H1 (cell line): ENCODE results near the gene NFASC. TPM values are rescaled to one million over a fixed set of nuclear protein-coding genes. Genes with fewer than 3 reads are reported as not detected.

ENCODE experiments used
- CTCF ChIA-PET: fragments of 300-600 bp; sonication (Branson Sonifier 250); formaldehyde crosslinking; loops from one replicate; lab custom pipeline; 2021; ENCODE audit not compliant: partially characterized antibody; lab: Charles Lee
- POLR2A ChIA-PET: fragments of 300-600 bp; sonication (Branson Sonifier 250); formaldehyde crosslinking; loops from one replicate; lab custom pipeline; 2021; ENCODE audit warnings: inconsistent platforms; ENCODE audit not compliant: partially characterized antibody; lab: Charles Lee
- DNase-seq, 2 experiments: peaks; one replicate each; pipeline versions ENCODE4 v3.0.0 to v3.0.0-alpha.2; 2010 to 2022; ENCODE audit warnings: low spot score in 2 of 2, low read depth in 1 of 2, mixed read lengths in 1 of 2
- FAIRE-seq: peaks from 2 replicates; lab custom pipeline; 2011; peaks lifted over from hg19 to GRCh38; lab: Jason Lieb, UNC
- H2AFZ ChIP-seq: 2 replicates; pipeline ENCODE4 v1.8.1; 2012; ENCODE audit warnings: low read length, inconsistent platforms
- H2AK5ac ChIP-seq: 2 replicates; pipeline ENCODE4 v1.6.1; 2013; ENCODE audit warnings: low read depth, low read length
- H2BK120ac ChIP-seq: replicated peaks from 2 replicates; pipeline ENCODE3; 2013; ENCODE audit warnings: low read depth, low read length, inconsistent platforms
- H2BK12ac ChIP-seq: 2 replicates; pipeline ENCODE4 v1.6.1; 2013; ENCODE audit warnings: low read depth, low read length
- H2BK15ac ChIP-seq: 2 replicates; pipeline ENCODE4 v1.6.1; 2013; ENCODE audit warnings: low read length
- H2BK20ac ChIP-seq: 2 replicates; pipeline ENCODE4 v1.6.1; 2013; ENCODE audit warnings: low read length
- H2BK5ac ChIP-seq: 2 replicates; pipeline ENCODE4 v1.6.1; 2013; ENCODE audit warnings: low read depth, low read length
- H3K14ac ChIP-seq: 2 replicates; pipeline ENCODE4 v1.6.1; 2013; ENCODE audit warnings: inconsistent platforms; ENCODE audit not compliant: insufficient read length
- H3K18ac ChIP-seq: 2 replicates; pipeline ENCODE4 v1.6.1; 2013; ENCODE audit warnings: low read length; ENCODE audit errors: extremely low read depth
- H3K23ac ChIP-seq: 2 replicates; pipeline ENCODE4 v1.6.1; 2013; ENCODE audit warnings: inconsistent platforms; ENCODE audit not compliant: insufficient read length
- H3K23me2 ChIP-seq: 2 replicates; pipeline ENCODE4 v1.6.1; 2013; ENCODE audit warnings: low read depth, low read length
- H3K27ac ChIP-seq: 2 replicates; pipeline ENCODE4 v1.6.1; 2011; ENCODE audit warnings: low read depth, low read length, inconsistent platforms
- H3K27me3 ChIP-seq, 4 experiments: replicated peaks in 1 of 4; 1 replicate in 1 of 4; 2 replicates in 3 of 4; pipeline versions ENCODE4 v1.6.1 to v1.8.1; 2011 to 2013; ENCODE audit warnings: low read length in 3 of 4, mild to moderate bottlenecking in 3 of 4, inconsistent platforms in 2 of 4, mixed read lengths in 2 of 4, moderate library complexity in 1 of 4; ENCODE audit not compliant: control insufficient read depth in 3 of 4, insufficient read depth in 3 of 4; ENCODE audit errors: extremely low read depth in 1 of 4
- H3K36me3 ChIP-seq, 4 experiments: 2 replicates each; pipeline versions ENCODE4 v1.6.1 to v1.8.1; 2011 to 2013; ENCODE audit warnings: mild to moderate bottlenecking in 4 of 4, low read length in 3 of 4, moderate library complexity in 2 of 4, control low read depth in 1 of 4, inconsistent platforms in 1 of 4; ENCODE audit not compliant: insufficient read depth in 4 of 4, control insufficient read depth in 2 of 4
- H3K4ac ChIP-seq: replicated peaks from 2 replicates; pipeline ENCODE3; 2013; ENCODE audit warnings: low read length, low read depth, mixed read lengths, inconsistent platforms; ENCODE audit not compliant: insufficient read length
- H3K4me1 ChIP-seq, 4 experiments: replicated peaks in 1 of 4; 1 replicate in 1 of 4; 2 replicates in 3 of 4; pipeline versions ENCODE4 v1.6.1 to v1.8.1; 2011 to 2013; ENCODE audit warnings: low read length in 3 of 4, inconsistent platforms in 2 of 4, mixed read lengths in 1 of 4; ENCODE audit not compliant: insufficient read depth in 4 of 4, control insufficient read depth in 3 of 4
- H3K4me2 ChIP-seq, 2 experiments: 2 replicates each; pipeline versions ENCODE4 v1.6.1 to v1.8.1; 2011 to 2013; ENCODE audit warnings: low read depth in 2 of 2, low read length in 2 of 2, control low read depth in 1 of 2, inconsistent platforms in 1 of 2, mild to moderate bottlenecking in 1 of 2; ENCODE audit not compliant: insufficient read depth in 1 of 2
- H3K4me3 ChIP-seq, 4 experiments: fragments of 200-600, 300-600 bp in 1 of 4; sonication (generic), shearing (Covaris generic), sonication (Bioruptor Twin) in 1 of 4; 2 replicates each; pipeline versions ENCODE4 v1.5.1 to v1.8.1; 2011 to 2016; ENCODE audit warnings: low read length in 4 of 4, low read depth in 3 of 4, control low read depth in 2 of 4, inconsistent platforms in 2 of 4, mild to moderate bottlenecking in 2 of 4, mixed read lengths in 1 of 4, moderate library complexity in 1 of 4; ENCODE audit not compliant: insufficient read depth in 2 of 4; ENCODE audit errors: extremely low read depth in 1 of 4
- H3K56ac ChIP-seq: replicated peaks from 2 replicates; pipeline ENCODE3; 2013; ENCODE audit warnings: low read depth, mild to moderate bottlenecking, mixed read lengths, low read length, inconsistent platforms; ENCODE audit not compliant: insufficient read length
- H3K79me1 ChIP-seq: 2 replicates; pipeline ENCODE4 v1.6.1; 2013; ENCODE audit warnings: low read depth, low read length, control low read depth
- H3K79me2 ChIP-seq, 2 experiments: 2 replicates each; pipeline versions ENCODE4 v1.6.1 to v1.8.1; 2012 to 2013; ENCODE audit warnings: low read length in 2 of 2, mild to moderate bottlenecking in 2 of 2, inconsistent platforms in 1 of 2; ENCODE audit not compliant: insufficient read depth in 2 of 2, control insufficient read depth in 1 of 2
- H3K9ac ChIP-seq, 4 experiments: replicated peaks in 1 of 4; 1 replicate in 1 of 4; 2 replicates in 3 of 4; pipeline versions ENCODE4 v1.6.1 to v1.8.1; 2011 to 2013; ENCODE audit warnings: low read depth in 3 of 4, low read length in 3 of 4, control low read depth in 2 of 4, mild to moderate bottlenecking in 2 of 4, moderate library complexity in 2 of 4, inconsistent platforms in 1 of 4; ENCODE audit errors: extremely low read depth in 1 of 4
- H3K9me3 ChIP-seq, 2 experiments: 2 replicates each; pipeline versions ENCODE4 v1.6.1 to v1.8.1; 2012 to 2013; ENCODE audit warnings: mild to moderate bottlenecking in 2 of 2, moderate library complexity in 2 of 2, control low read depth in 1 of 2, inconsistent platforms in 1 of 2, low read depth in 1 of 2, low read length in 1 of 2, mixed read lengths in 1 of 2; ENCODE audit not compliant: insufficient read depth in 2 of 2
- H4K20me1 ChIP-seq, 2 experiments: replicated peaks in 1 of 2; 2 replicates each; pipeline versions ENCODE3 to v1.8.1; 2011 to 2013; ENCODE audit warnings: inconsistent platforms in 2 of 2, low read length in 2 of 2, mild to moderate bottlenecking in 1 of 2; ENCODE audit not compliant: insufficient read depth in 2 of 2, control insufficient read depth in 1 of 2
- H4K5ac ChIP-seq: 2 replicates; pipeline ENCODE4 v1.6.1; 2013; ENCODE audit warnings: low read length, low read depth, mixed read lengths, inconsistent platforms; ENCODE audit not compliant: insufficient read length
- H4K8ac ChIP-seq: 2 replicates; pipeline ENCODE4 v1.8.0; 2013; ENCODE audit warnings: mild to moderate bottlenecking, moderate library complexity, low read length, inconsistent platforms; ENCODE audit not compliant: insufficient read depth; ENCODE audit errors: extremely low read depth
- H4K91ac ChIP-seq: replicated peaks from 2 replicates; pipeline ENCODE3; 2013; ENCODE audit warnings: low read length, mixed read lengths, inconsistent platforms; ENCODE audit not compliant: insufficient read length
- FOSL1 ChIP-seq: IDR thresholded peaks from 2 replicates; pipeline ENCODE4 v1.6.1; 2011; ENCODE audit warnings: mild to moderate bottlenecking, low read depth, low read length, moderate library complexity; ENCODE audit not compliant: insufficient read depth
- HDAC6 ChIP-seq: IDR thresholded peaks from one replicate; pipeline ENCODE4 v1.7.1; 2012; ENCODE audit warnings: low read depth, mild to moderate bottlenecking, inconsistent platforms, low read length, moderate library complexity
- KDM1A ChIP-seq: fragments of 200-600, 300-600 bp; sonication (generic); IDR thresholded peaks from 2 replicates; pipeline ENCODE4 v1.7.1; 2016; ENCODE audit warnings: mild to moderate bottlenecking, low read length, borderline replicate concordance
- MAFK ChIP-seq: IDR thresholded peaks from 2 replicates; pipeline ENCODE4 v1.6.1; 2012; ENCODE audit warnings: low read depth, mild to moderate bottlenecking, improper control_type of control experiment, low read length
- POLR2A ChIP-seq, 2 experiments: IDR thresholded peaks; 1 replicate in 1 of 2; 2 replicates in 1 of 2; pipeline ENCODE4 v1.6.1; 2011; ENCODE audit warnings: low read depth in 2 of 2, low read length in 2 of 2, mild to moderate bottlenecking in 2 of 2; ENCODE audit errors: control extremely low read depth in 1 of 2
- POLR2AphosphoS5 ChIP-seq: IDR thresholded peaks from 2 replicates; pipeline ENCODE4 v1.6.1; 2011; ENCODE audit warnings: low read depth, low read length
- RFX5 ChIP-seq: IDR thresholded peaks from 2 replicates; pipeline ENCODE4 v1.6.1; 2011; ENCODE audit warnings: low read depth, low read length, improper control_type of control experiment, borderline replicate concordance
- RXRA ChIP-seq: IDR thresholded peaks from 2 replicates; pipeline ENCODE4 v1.6.1; 2011; ENCODE audit warnings: low read depth, mild to moderate bottlenecking, low read length, moderate library complexity; ENCODE audit not compliant: insufficient read depth
- SIRT6 ChIP-seq: IDR thresholded peaks from one replicate; pipeline ENCODE4 v1.7.1; 2012; ENCODE audit warnings: low read length, inconsistent platforms
- SIX5 ChIP-seq: IDR thresholded peaks from 2 replicates; pipeline ENCODE4 v1.6.1; 2011; ENCODE audit warnings: mild to moderate bottlenecking, low read depth, low read length
- SUZ12 ChIP-seq: fragments of 200-600 bp; sonication (generic); IDR thresholded peaks from 2 replicates; pipeline ENCODE4 v1.6.1; 2012; ENCODE audit warnings: mild to moderate bottlenecking, inconsistent platforms, low read length, moderate library complexity, mixed read lengths
- TCF12 ChIP-seq: IDR thresholded peaks from 2 replicates; pipeline ENCODE4 v1.6.1; 2011; ENCODE audit warnings: low read depth, mild to moderate bottlenecking, low read length
- WGBS, 2 experiments: shearing (Covaris generic) in 1 of 2; methylation state at CpG; one replicate each; pipeline versions ENCODE4 v1.1.6 to v1.1.7; 2013 to 2015; ENCODE audit warnings: low lambda C conversion rate in 2 of 2, mixed read lengths in 2 of 2, inconsistent platforms in 1 of 2, low coverage in 1 of 2, missing lambda C conversion rate in 1 of 2; ENCODE audit not compliant: insufficient replicate concordance in 2 of 2, insufficient coverage in 1 of 2, insufficient read length in 1 of 2; ENCODE audit errors: extremely low coverage in 1 of 2, missing lambda C conversion rate in 1 of 2; 5-methylcytosine and 5-hydroxymethylcytosine counted together
- polyA plus RNA-seq, 7 experiments: library from polyadenylated mRNA; depleted of rRNA in 3 of 7; stranded (reverse) in 5 of 7; unstranded in 2 of 7; fragments of >200 nt in 5 of 7; fragments of 200-250 nt in 2 of 7; gene quantifications; 1 replicate in 5 of 7; 2 replicates in 1 of 7; 4 replicates in 1 of 7; pipeline versions ENCODE4 v1.2.1 to v1.2.3, GENCODE V29; 2011 to 2013; ENCODE audit warnings: missing spikeins in 2 of 7, mixed read lengths in 2 of 7
- total RNA-seq: library from RNA; stranded (reverse); fragmentation: NEBNext Ultra II Directional; extraction: Animal tissue kit (Norgen Biotek cat#: 25700); gene quantifications from 2 replicates; pipeline ENCODE4 v1.2.1, GENCODE V29; 2021
- TF ChIP-seq, protein P1 (sequence below): IDR thresholded peaks from 2 replicates; pipeline ENCODE4 v1.6.1; 2012; ENCODE audit warnings: inconsistent platforms
- TF ChIP-seq, protein P2 (sequence below): IDR thresholded peaks from 2 replicates; pipeline ENCODE4 v1.6.1; 2012; ENCODE audit warnings: low read length, inconsistent platforms

The NFASC gene
- total and polyA plus RNA-seq, 2 of the 8 experiments (the other 6 are each of a cell fraction or from before 2014, with no cell fraction given), result 5.0 to 15.2 TPM

DNA sequence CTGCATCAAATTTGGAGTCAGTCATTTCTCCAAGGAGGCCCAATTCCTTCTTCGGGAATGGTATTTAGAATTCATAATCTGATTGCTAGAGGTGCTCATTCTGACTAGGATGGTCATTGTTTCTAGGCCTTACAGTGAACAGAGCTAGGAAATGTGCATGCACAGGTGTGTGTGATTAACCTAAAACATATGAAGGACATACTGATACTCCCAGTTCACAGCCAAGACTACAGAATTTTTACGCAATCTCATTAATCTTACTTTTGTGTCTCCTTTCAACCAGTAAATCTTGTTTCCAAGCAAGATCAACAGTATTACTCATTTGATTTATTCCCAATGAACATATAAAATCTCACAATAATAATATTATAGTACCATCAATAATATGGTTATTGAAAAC lies 47.1 kb downstream of the NFASC start:
- H3K79me1 ChIP-seq, result no peaks in the 10 kb centered on the region
- ChIA-PET POLR2A (interaction anchor here (1.3 to 1.5 kb wide), 2 partner anchors 10 to 16 kb away, joined by 3 to 7 read pairs; no protein-coding TSS in a partner anchor), CTCF (no interaction called here)
- no peak overlapping the region for H3K4me3 ChIP-seq
- DNase-seq (no peak), FAIRE-seq (no peak)
- H3K23me2 ChIP-seq, result no peaks in the 10 kb centered on the region
- no peaks in the 10 kb centered on the region for H3K79me2 ChIP-seq
- no peak overlapping the region for H3K4ac ChIP-seq
- H3K36me3 ChIP-seq, result no peaks in the 10 kb centered on the region
- no peaks in the 10 kb centered on the region for H4K20me1 ChIP-seq
- H2BK120ac ChIP-seq, result no peak overlapping the region
- no peak overlapping the region for H2AK5ac ChIP-seq
- no peak overlapping the region for H3K18ac ChIP-seq
- H2BK5ac ChIP-seq, result no peak overlapping the region
- H3K56ac ChIP-seq, result no peak overlapping the region
- no peaks in the 10 kb centered on the region for H3K27me3 ChIP-seq
- no peak overlapping the region for H3K14ac ChIP-seq
- H2BK12ac ChIP-seq, result no peak overlapping the region
- no peaks in the 10 kb centered on the region for H3K9me3 ChIP-seq
- H2BK15ac ChIP-seq, result no peak overlapping the region
- H2AFZ ChIP-seq, result no peak overlapping the region
- no peak overlapping the region for H3K9ac ChIP-seq
- peaks cover 7 to 17% (median 12%) of the 10 kb centered on the region in 4 experiments for H3K4me1 ChIP-seq
- WGBS, 2 experiments, result 87% methylated on average over 2 of the region's 2 CpGs; no CpG with 5 or more reads in 1 of the 2 experiments
- H4K5ac ChIP-seq, result no peak overlapping the region
- H3K4me2 ChIP-seq, result no peak overlapping the region
- no peak overlapping the region for H3K23ac ChIP-seq
- no peak overlapping the region for H4K91ac ChIP-seq
- H3K27ac ChIP-seq, result no peak overlapping the region
- H2BK20ac ChIP-seq, result no peak overlapping the region
- no peak overlapping the region for H4K8ac ChIP-seq
- TF ChIP-seq POLR2A (IDR thresholded peaks at IDR 0.05; ENCODE audit: control extremely low read depth in 1 of 2, low read depth in 2 of 2, low read length in 2 of 2) (no peak), HDAC6 (no peak), SIX5 (no peak), SUZ12 (no peak), SIRT6 (no peak), TCF12 (no peak), MAFK (no peak), KDM1A (no peak), POLR2AphosphoS5 (no peak), RFX5 (no peak), RXRA (no peak), FOSL1 (no peak)
- TF ChIP-seq, protein P1, sequence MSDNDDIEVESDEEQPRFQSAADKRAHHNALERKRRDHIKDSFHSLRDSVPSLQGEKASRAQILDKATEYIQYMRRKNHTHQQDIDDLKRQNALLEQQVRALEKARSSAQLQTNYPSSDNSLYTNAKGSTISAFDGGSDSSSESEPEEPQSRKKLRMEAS, result no peak
- TF ChIP-seq, protein P2, sequence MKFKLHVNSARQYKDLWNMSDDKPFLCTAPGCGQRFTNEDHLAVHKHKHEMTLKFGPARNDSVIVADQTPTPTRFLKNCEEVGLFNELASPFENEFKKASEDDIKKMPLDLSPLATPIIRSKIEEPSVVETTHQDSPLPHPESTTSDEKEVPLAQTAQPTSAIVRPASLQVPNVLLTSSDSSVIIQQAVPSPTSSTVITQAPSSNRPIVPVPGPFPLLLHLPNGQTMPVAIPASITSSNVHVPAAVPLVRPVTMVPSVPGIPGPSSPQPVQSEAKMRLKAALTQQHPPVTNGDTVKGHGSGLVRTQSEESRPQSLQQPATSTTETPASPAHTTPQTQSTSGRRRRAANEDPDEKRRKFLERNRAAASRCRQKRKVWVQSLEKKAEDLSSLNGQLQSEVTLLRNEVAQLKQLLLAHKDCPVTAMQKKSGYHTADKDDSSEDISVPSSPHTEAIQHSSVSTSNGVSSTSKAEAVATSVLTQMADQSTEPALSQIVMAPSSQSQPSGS, result no peak
